HG03159 (cell line): ENCODE measurements around the gene ITGB4.
"Not testable (repeated sequence)": the region's sequence is repeated elsewhere in the genome, so short reads cannot be mapped to it uniquely, and the experiment has no call there.

ENCODE experiments used
- ATAC-seq: cut with Tn5 transposase; IDR thresholded peaks from one replicate; pipeline ENCODE4 v1.9.1; 2021; ENCODE audit warnings: mild to moderate bottlenecking, moderate library complexity; ENCODE audit not compliant: unreplicated experiment

Gene ITGB4

GRCh38 chr17:75752802-75753513, 31.7 kb downstream of the ITGB4 start:
- ATAC-seq, result no peak

DNA sequence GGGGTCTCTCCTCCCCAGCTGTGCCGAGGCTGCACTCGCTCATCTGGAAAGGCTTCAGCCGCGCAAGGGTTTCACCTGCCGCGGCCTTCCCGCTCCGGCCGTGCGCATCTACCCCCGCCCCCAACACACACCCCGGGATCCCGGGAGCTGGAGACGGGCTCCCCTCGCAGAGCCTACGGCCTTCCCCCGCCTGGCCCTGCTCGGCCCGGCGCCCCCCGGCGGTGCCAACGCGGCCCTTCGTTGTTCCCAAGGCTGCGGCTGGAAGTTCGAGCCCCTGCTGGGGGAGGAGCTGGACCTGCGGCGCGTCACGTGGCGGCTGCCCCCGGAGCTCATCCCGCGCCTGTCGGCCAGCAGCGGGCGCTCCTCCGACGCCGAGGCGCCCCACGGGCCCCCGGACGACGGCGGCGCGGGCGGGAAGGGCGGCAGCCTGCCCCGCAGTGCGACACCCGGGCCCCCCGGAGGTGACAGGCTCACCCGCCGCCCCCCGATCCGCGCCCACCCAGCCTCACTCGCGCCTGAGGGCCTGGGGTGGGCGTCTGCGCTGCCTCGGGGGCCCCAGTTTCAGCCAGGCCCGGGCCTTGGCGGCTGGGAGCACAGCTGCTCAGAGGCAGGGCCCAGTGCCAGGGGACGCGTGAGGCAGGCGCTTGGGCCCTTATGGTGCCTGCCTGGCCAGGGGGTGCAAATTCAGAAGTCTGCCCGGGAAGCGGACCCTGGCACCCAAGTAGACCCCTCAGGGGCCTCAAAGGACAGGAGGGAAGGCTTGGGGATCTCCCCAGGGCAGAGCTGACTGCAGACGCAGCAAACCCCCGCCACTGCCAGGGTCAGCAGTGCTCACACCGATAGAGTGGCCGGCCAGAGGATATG, 32.5 kb downstream of the ITGB4 start:
- no peak for ATAC-seq

DNA sequence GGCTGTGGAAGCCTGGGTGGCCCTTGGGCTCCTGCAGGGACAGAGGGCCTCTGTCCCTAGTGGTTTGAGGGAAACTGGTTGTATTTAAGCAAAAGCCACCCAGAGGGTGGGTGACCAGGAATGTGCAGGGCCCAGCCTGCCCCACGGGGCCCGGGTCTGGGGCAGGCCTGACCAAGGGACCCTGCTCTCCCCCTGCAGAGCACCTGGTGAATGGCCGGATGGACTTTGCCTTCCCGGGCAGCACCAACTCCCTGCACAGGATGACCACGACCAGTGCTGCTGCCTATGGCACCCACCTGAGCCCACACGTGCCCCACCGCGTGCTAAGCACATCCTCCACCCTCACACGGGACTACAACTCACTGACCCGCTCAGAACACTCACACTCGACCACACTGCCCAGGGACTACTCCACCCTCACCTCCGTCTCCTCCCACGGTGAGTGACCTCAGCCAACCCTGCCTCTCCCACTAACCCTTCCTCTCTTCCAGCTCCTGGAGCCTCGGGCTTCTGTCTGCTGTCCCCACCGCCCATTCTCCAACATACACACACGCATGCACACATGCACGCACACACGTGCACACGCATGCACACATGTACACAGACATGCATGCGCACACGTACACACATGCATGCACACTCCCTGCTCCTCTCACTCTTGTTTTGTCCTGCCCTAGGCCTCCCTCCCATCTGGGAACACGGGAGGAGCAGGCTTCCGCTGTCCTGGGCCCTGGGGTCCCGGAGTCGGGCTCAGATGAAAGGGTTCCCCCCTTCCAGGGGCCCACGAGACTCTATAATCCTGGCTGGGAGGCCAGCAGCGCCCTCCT, 33.3 kb downstream of the ITGB4 start:
- no peak for ATAC-seq

DNA sequence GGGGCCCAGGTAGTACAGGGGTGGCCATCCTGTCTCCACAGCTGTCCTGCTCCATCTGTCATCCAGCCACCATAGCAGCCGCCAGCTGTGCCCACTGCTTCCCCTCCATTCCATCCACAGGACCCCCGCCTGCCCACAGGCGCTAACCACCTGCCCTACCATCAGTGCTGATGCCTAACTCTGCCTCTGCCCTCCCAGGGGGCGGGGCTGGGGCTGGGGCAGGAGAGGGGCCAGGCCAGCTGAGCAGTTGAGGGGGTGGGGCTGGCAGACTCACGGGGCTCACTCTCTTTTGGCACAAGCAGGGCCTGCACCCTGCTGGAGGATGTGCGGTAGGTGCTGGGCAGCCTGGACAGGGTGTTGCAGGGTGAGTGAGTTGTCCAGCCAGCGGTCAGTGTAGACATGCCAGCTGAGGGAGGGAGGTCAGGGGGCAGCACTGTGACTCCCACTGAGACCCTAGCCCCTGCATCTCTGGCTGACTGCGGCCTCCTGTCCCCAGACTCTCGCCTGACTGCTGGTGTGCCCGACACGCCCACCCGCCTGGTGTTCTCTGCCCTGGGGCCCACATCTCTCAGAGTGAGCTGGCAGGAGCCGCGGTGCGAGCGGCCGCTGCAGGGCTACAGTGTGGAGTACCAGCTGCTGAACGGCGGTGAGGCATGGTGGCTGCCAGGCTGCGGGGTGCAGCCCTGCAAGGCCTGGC, 34.1 kb downstream of the ITGB4 start:
- no peak for ATAC-seq

DNA sequence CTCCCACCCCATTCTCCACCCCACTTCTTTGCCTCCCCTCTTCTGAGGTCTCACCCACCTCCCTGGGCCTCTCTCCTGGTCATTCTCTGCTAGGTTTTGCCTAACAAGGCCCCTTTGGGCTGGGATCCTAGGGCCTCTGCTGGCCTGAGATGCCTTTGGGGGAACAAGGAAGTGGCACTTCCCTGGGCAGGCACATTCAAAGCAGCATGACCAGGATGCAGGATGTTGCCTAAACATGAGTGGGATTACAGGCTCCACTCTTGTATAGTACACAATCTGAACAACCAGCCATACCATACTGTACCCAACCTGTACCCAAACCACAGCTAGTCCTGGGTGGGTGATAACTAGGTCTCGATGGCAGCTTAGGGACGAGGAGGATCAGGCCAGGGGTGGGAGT, 34.7 kb downstream of the ITGB4 start:
- ATAC-seq, result no peak

DNA sequence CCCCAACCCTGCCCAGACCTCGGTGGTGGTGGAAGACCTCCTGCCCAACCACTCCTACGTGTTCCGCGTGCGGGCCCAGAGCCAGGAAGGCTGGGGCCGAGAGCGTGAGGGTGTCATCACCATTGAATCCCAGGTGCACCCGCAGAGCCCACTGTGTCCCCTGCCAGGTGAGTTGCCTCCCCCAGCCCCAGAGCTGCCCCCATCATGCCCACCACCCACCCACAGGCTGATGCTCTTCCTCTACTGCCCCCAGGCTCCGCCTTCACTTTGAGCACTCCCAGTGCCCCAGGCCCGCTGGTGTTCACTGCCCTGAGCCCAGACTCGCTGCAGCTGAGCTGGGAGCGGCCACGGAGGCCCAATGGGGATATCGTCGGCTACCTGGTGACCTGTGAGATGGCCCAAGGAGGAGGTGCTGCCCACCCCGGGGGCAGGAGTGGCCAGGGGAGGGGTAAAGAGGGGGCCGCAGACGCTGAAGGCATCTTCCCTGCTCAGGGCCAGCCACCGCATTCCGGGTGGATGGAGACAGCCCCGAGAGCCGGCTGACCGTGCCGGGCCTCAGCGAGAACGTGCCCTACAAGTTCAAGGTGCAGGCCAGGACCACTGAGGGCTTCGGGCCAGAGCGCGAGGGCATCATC, 35.3 kb downstream of the ITGB4 start:
- ATAC-seq, result no peak

- ATAC-seq, result no peak
Observed at GRCh38 chr17:75757086-75757681, 35.9 kb downstream of the ITGB4 start.

DNA sequence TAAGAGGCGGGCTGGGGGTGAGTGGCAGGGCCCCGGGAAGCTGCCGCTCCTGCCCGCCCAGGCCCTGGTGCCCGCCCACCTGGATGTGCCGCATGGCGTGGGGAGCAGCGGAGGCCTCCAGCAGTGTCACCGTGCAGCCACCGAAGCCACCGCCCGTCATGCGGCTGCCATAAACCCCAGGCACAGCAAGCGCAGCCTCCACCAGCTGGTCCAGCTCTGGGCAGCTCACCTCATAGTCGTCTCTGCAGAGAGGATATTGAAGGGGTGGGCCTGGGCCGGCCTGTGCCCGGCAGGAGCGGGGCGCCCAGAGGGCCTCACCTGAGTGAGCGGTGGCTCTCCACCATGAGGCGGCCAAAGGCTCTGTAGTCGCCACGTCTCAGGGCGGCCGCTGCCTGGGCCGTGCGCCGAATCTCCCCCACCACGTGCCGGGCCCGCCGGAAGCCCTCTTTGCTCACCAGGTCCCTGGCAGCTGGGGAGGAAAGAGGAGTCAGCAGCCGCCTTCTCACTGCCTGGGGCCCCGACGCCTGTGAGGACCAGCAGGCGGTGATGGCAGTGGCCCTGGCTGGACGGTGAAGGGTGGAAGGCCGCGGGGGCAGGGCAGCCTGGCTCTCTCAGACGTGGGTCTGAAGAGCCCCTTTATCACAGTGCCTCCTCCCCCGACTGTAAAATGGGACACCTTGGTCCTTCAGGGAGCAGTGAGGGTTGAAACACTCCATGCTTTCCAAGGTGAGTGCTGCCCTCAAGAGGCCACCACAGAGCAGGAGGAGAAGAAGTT, 37.1 kb downstream of the ITGB4 start:
- ATAC-seq, result no peak

- ATAC-seq, result no peak
Observed at GRCh38 chr17:75759457-75759856, 38.2 kb downstream of the ITGB4 start.

GRCh38 chr17:75759978-75760640, 38.9 kb downstream of the ITGB4 start:
- ATAC-seq, result not testable (repeated sequence)

- no peak for ATAC-seq
Observed at GRCh38 chr17:75762513-75763268, 41.4 kb downstream of the ITGB4 start.

DNA sequence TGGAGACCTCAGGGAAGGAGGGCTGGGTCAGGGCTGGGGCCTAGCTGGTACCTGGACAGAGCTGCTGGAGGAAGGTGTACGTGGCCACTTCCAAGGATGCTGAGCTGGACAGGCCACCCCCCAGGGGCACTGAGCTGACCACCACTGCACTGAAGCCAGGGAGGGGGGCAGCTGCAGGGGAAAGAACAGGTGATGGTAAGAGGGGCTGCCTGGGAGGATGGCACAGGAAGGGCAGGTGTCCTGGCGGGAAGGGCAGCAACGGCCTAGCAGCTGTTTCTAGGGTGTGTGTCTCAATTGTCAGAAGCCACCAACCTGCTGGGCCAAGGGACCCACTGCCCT, 42.0 kb downstream of the ITGB4 start:
- ATAC-seq, result no peak

GRCh38 chr17:75763613-75764416, 42.6 kb downstream of the ITGB4 start:
- no peak for ATAC-seq

GRCh38 chr17:75764417-75764710, 43.1 kb downstream of the ITGB4 start:
- ATAC-seq, result no peak

DNA sequence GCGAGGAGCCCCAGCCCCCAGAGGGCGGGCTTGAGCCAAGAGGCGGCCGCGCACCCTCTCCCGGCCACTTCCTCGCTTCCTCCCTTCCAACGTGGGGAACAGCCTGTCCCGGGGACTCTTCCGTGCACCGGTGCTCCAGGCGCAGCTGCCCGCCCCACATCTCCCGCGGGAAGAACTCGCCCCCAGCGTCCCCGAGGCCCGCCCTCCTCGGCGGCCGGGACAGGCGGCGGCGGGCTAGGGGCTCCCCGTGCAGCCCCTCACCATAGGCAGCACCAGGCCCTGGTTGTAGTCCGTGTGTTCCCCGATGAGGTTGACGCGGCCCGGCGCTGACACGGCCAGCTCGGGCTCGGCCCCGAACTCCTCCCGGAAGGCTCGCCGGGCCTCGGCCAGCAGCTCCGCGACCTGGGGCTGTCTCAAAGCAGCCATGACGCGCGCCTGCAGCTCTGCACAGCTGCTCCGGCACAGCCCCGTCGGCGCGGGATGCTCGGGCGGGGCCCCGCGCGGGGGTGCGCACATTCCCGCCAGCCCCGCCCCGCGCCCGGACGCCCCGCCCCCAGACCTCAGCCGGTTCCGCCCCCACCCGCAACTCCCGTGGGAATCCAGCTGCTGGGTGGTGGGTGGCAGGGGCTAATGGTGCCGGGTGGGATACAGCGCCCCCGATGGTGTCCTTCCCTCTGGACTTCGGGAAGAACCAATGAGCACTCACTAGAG, 43.6 kb downstream of the ITGB4 start, which contains the start of gene GALK1:
GALK1 (minus strand) TSS at position 482 of the 711 bp plus-strand sequence; CDS start at position 426, 56 bp downstream.
- ATAC-seq, result peak; percentile 72

DNA sequence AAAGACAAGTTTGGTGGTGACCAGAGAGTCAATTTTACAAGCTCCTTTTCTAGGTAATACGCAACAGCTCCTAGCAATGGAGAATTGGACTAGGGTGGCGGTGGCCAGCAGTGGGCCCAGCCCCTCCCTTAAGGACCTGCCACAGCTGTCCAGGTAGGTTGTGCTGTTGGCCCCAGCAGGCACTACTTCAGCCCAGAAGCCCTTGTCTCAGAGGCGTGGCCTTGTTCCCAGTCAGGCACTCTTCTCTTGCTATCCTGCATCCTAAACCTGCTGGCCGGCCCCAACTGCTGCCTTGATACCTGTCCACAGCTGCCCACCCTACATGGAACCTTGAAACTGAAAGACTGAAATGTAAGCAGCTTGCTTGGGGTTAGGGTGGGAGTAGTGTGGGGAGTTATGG, 44.7 kb downstream of the ITGB4 start:
- ATAC-seq, result no peak

DNA sequence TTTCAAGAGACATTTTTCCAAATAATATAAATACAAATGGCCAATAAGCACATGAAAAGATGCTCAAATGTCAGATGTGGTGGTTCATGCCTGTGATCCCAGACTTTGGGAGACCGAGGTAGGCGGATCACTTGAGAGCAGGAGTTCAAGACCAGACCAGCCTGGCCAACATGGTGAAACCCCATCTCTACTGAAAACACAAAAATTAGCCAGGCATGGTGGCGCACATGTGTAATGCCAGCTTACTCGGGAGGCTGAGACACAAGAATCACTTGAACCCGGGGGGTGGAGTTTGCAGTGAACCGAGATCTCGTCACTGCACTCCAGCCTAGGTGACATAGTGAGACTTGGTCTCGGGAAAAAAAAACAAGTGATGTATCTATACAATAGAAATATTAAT, 46.6 kb downstream of the ITGB4 start:
- ATAC-seq, result no peak
